GM23338 (cell line): ENCODE data around the gene DBH.

Experiments used
- CREB1 ChIP-seq: fragments of 250-450 bp; sonication (Bioruptor Pico); IDR thresholded peaks from 2 replicates; pipeline ENCODE4 v1.5.0; 2020; ENCODE audit warnings: low read depth, mild to moderate bottlenecking, moderate library complexity
- EZH2 ChIP-seq: fragments of 200-600 bp; sonication (generic); IDR thresholded peaks from one replicate; pipeline ENCODE4 v1.8.0; 2017; ENCODE audit warnings: antibody characterized with exemption, mild to moderate bottlenecking, low read depth; ENCODE audit not compliant: unreplicated experiment
- EZH2phosphoT487 ChIP-seq: fragments of 200-600 bp; sonication (generic); IDR thresholded peaks from one replicate; pipeline ENCODE4 v1.8.1; 2018; ENCODE audit warnings: antibody characterized with exemption; ENCODE audit not compliant: unreplicated experiment
- JUNB ChIP-seq: IDR thresholded peaks from one replicate; pipeline ENCODE4 v1.6.1; 2016; ENCODE audit warnings: antibody characterized with exemption; ENCODE audit not compliant: unreplicated experiment
- TF ChIP-seq, protein P1 (sequence below), 2 experiments: fragments of 200-600 bp in 1 of 2; sonication (generic) in 1 of 2; conservative IDR thresholded peaks; 2 replicates each; pipeline versions ENCODE4 v1.5.1 to v1.6.1; 2016 to 2017; ENCODE audit warnings: antibody characterized with exemption in 2 of 2, low read depth in 2 of 2, mild to moderate bottlenecking in 2 of 2, moderate library complexity in 1 of 2

DNA sequence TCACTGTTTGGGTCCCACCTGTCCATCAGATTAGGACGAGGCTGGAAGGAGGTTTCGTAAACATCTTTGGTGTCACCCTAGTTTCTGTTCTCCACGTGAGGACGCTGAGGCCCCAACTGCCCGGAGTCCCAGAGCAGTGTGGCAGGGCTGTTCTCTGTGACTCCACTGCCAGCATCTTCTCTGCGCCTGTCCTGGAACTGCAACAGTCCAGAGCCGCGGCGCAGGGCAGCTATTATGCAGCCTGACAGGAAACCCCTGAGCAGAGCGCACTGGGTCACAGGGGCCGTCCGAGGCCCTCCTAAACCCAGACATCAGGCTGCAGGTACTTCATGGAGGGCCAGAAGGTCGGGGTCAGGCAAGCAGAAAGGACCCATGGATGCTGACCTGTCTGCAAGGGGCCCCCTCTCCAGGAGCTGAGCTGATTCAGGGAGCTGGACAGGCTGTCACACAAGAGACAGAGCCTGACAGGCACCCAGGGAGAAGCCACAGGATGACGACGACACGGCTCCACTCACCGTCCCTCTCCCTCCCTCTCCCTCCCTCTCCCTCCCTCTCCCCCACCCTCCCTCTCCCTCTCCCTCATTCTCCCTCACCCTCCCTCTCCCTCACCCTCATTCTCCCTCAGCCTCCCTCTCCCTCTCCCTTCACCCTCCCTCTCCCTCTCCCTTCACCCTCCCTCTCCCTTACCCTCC lies 31.7 kb downstream of the DBH start:
- TF ChIP-seq EZH2 (no peak), EZH2phosphoT487 (no peak), CREB1 (CRISPR knock-in tag) (no peak), JUNB (no peak)
- TF ChIP-seq, protein P1, sequence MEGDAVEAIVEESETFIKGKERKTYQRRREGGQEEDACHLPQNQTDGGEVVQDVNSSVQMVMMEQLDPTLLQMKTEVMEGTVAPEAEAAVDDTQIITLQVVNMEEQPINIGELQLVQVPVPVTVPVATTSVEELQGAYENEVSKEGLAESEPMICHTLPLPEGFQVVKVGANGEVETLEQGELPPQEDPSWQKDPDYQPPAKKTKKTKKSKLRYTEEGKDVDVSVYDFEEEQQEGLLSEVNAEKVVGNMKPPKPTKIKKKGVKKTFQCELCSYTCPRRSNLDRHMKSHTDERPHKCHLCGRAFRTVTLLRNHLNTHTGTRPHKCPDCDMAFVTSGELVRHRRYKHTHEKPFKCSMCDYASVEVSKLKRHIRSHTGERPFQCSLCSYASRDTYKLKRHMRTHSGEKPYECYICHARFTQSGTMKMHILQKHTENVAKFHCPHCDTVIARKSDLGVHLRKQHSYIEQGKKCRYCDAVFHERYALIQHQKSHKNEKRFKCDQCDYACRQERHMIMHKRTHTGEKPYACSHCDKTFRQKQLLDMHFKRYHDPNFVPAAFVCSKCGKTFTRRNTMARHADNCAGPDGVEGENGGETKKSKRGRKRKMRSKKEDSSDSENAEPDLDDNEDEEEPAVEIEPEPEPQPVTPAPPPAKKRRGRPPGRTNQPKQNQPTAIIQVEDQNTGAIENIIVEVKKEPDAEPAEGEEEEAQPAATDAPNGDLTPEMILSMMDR (conservative IDR thresholded peaks at IDR 0.05; ENCODE audit: low read depth in 2 of 2) = no peak
